HEK293T (cell line): ENCODE measurements around the gene PTPRH.

Experiments
- ARNT ChIP-seq: fragments of 450-650 bp; IDR thresholded peaks from 2 replicates; pipeline ENCODE4 v1.6.1; 2017; ENCODE audit warnings: mild to moderate bottlenecking
- CTBP1 ChIP-seq: fragments of 450-650 bp; IDR thresholded peaks from 2 replicates; pipeline ENCODE4 v1.6.1; 2016; ENCODE audit warnings: borderline replicate concordance
- ELF4 ChIP-seq: fragments of 450-650 bp; IDR thresholded peaks from 2 replicates; pipeline ENCODE4 v1.6.1; 2017; ENCODE audit warnings: antibody characterized with exemption
- FOXA1 ChIP-seq: fragments of 450-650 bp; IDR thresholded peaks from 2 replicates; pipeline ENCODE4 v1.6.1; 2016; ENCODE audit warnings: mild to moderate bottlenecking
- FOXK2 ChIP-seq: fragments of 450-650 bp; IDR thresholded peaks from 2 replicates; pipeline ENCODE4 v1.6.1; 2016; ENCODE audit warnings: mild to moderate bottlenecking
- FOXM1 ChIP-seq: fragments of 450-650 bp; IDR thresholded peaks from 2 replicates; pipeline ENCODE4 v1.6.1; 2017; ENCODE audit warnings: mild to moderate bottlenecking, borderline replicate concordance
- NFRKB ChIP-seq: fragments of 450-650 bp; IDR thresholded peaks from 2 replicates; pipeline ENCODE4 v1.6.1; 2016; ENCODE audit warnings: mild to moderate bottlenecking, moderate library complexity
- SP1 ChIP-seq: fragments of 450-650 bp; IDR thresholded peaks from 2 replicates; pipeline ENCODE4 v1.6.1; 2017
- SUZ12 ChIP-seq: fragments of 450-650 bp; IDR thresholded peaks from 2 replicates; pipeline ENCODE4 v1.6.1; 2016; ENCODE audit warnings: mild to moderate bottlenecking
- TARDBP ChIP-seq: fragments of 450-650 bp; IDR thresholded peaks from 2 replicates; pipeline ENCODE4 v1.6.1; 2016

GRCh38 chr19:55251341-55252081 is 42.2 kb upstream of the PTPRH start:
- TF ChIP-seq NFRKB (no peak), SP1 (no peak), SUZ12 (no peak), FOXM1 (no peak), FOXA1 (no peak), ARNT (no peak), CTBP1 (no peak), TARDBP (no peak), FOXK2 (no peak), ELF4 (no peak)
